Suppressor macrophage treated with lipopolysaccharide for 4 hours (primary cell): ENCODE measurements around the gene UBR4.

Source experiments
- DNase-seq: peaks from one replicate; pipeline ENCODE4 v3.0.0-alpha.2; 2020

Gene UBR4

GRCh38 chr1:19070197-19070651 is 139.8 kb downstream of the UBR4 start:
- DNase-seq, result no peak

DNA sequence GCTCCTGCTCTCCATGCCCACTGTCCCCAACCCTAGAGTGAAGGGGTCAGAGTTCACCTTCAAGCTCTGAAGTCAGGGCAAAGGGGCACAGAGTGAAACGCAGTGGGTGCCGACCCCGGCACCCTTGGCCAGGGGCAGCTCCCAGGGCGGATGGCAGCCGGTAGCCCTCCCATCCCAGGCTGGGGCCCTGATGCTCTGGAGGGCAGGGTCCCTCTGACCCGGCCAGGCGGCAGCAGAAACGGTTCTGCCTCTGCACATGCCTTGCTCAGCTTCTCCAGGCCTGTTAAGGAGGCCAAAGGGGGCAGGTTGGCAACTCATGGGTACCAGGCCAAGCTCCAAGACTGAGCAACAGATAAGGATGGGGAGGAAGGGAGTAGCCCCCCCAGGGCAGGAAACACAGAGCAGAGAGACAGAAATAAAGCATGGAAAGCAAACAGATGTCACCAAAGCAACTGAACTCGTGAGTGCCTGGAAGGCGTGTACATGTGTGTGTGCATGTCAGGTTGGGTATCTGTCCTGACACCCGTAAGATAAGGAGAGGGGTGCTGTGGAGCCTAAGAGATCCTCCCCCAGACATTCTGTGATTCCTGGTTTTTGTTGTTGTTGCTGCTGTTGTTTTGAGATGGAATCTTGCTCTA is 141.3 kb downstream of the UBR4 start:
- no peak for DNase-seq

DNA sequence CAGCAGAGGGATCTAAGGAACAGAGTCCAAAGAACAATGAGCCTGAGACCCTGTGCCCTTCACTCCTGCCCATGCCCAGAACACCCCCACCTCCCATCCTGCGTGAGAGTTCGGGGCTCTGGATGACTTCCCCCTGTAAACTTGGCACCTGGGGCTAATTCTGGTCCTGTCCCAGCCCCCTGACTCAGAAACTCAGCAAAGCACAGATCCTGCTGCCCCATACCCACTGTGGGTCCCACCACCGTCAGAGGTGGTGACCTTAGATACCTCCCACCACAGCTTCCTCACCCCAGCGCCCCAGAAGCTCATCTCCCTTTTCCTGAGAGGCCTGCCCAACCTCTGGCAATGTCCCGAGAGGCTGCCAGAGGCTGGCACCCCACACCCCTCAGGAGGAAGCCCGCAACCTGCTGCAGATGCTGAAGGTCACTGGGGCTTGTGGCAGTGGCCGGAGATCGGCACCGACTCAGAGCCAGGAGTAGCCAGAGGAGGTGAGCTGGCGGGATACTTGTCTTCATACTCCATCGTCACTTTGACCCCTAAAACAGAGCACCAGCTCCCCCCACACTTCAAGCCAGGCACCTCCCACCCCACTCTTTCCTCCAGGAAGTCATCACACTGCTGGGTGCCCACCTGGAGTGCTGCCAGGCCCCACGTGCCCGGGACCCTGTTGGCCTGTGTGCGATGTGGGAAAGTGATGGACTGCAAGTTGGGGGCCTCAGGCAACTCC is 142.0 kb downstream of the UBR4 start:
- DNase-seq, result no peak

DNA sequence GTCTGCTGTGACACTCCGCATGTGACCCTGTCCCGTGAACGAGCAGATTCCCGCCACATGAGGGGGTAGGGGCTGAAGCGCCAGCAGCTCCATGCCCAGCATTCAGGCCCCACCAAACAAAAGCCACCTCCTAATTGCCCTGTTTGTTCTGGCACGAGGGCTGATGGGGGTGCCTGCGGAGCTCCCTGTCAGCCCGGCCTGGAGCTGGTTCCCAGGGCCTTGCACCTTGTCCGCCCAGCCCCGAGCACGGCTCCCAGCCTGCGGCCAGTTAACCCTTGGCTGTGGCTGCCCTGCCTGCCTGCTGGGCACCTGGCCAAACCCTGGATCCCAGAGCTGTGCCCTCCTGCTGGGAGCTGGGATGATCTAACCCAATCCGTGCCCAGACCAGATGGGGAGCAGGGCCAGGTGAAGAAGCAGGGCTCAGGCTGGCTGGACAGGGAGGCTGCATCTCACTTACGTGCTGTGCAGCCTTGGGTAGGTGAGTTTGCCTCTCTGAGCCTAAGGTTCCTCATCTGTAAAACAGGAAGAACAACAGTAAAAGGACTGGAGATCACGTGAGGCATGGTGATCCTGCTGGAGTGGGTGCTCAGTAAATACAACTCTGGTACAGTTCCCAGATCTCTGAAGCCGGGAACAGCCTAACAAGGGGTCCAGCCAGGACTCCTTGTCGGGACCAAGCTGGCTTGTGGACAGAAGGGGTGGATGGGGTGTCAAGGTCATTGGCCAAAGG is 142.7 kb downstream of the UBR4 start:
- no peak for DNase-seq

- no peak for DNase-seq
These were observed 143.2 kb downstream of the UBR4 start for GRCh38 chr1:19066874-19067181.

- DNase-seq, result no peak
These were observed 143.7 kb downstream of the UBR4 start for GRCh38 chr1:19066248-19066873.

DNA sequence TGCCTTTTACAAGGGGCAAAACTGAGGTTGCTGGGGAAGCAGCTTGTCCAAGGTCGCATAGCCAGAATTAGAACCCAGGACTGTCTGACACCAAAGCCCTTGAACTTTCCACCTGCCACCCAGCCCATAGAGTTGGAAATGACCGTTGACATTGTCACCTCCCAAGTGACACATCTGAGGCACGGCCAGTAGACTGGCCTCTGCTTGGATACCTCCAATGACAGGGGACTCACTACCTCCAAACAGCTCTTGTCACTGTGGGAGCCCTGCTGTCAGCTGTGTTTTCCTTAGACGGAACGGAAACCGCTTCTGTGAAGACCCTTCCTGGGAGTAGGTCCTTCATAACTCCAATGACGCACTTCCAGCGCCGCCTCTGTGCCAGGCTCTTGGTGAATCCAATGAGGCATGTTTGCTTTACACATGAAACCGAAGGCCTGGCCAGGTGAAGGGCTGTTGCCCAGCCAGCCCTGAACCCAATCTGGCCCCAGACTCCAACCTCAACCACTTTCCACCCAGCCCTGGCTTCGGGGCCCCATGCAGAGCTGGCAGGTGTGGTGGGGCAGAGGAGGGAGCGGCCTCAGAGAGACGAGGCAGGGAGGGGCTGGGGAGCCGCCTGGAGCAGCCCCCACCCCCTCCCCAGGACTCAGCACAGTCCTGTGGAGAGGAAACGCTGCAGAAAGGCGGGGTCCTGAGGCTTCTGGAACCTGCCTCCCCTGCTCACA is 144.4 kb downstream of the UBR4 start:
- no peak for DNase-seq

DNA sequence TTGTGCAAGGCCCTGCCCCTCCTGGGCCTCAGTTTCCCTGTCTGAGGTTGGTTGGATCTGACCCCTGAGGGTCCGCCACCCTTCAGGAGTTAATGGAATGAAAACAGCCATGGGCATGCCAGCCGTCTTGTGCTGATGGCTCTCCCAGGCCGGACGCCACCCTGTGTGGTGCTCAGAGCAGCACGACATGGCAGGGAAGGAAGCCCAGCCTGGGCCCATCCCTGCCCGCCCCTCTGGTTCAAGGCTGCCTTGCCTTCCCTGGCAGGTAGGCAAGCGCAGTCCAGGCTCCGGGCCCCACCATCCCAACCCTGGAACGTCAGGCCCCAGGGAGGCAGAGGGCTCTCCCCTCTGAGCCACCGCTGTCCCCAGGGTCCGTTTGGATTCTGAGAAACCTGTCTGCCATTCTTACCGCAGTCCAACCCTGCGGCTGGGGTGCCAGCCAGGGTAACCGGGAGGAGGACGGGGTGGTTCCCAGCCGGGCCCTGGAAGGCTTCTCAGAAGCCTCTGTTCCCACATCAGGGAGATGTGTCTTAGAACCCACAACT is 145.1 kb downstream of the UBR4 start:
- DNase-seq, result no peak

- no peak for DNase-seq
These were observed 146.9 kb downstream of the UBR4 start for GRCh38 chr1:19063122-19063521.

GRCh38 chr1:19062258-19063029 is 147.6 kb downstream of the UBR4 start:
- no peak for DNase-seq

- no peak for DNase-seq
These were observed 148.3 kb downstream of the UBR4 start for GRCh38 chr1:19061798-19062197.

DNA sequence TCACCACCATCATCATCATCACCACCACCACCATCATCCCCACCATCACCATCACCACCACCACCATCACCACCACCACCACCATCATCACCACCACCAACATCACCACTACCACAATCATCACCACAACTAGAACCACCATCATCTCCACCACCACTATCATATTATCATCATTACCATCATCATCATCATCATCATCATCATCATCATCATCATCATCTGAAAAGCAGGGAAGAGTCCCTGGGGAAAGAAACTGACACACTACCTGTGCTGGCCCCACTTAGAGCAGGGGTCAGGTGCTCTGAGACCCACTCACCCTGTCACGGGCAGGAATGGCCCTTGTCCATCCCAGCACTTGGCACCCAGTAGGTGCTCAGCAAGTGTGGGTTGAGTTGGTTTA is 148.7 kb downstream of the UBR4 start:
- no peak for DNase-seq

DNA sequence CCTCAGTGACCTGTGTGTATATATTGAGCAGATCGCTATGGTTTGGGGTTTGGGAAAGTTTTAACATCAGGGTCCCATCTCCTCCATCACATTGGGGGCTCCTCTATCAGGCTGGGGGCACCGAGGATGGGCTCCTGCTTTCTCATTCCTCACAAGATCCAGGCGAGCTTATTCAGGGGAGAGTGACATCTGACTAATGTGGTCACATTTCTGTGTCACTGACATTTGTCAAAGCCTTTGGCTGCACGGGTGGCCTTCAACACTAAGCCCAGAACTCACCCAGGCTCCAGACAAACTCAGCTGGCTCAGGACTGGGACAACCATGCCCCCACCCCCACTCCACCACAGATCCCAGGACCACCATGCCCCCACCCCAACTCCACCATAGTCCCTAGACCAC is 150.3 kb downstream of the UBR4 start:
- no peak for DNase-seq

- DNase-seq, result no peak
These were observed 151.6 kb downstream of the UBR4 start for GRCh38 chr1:19058476-19058797.

DNA sequence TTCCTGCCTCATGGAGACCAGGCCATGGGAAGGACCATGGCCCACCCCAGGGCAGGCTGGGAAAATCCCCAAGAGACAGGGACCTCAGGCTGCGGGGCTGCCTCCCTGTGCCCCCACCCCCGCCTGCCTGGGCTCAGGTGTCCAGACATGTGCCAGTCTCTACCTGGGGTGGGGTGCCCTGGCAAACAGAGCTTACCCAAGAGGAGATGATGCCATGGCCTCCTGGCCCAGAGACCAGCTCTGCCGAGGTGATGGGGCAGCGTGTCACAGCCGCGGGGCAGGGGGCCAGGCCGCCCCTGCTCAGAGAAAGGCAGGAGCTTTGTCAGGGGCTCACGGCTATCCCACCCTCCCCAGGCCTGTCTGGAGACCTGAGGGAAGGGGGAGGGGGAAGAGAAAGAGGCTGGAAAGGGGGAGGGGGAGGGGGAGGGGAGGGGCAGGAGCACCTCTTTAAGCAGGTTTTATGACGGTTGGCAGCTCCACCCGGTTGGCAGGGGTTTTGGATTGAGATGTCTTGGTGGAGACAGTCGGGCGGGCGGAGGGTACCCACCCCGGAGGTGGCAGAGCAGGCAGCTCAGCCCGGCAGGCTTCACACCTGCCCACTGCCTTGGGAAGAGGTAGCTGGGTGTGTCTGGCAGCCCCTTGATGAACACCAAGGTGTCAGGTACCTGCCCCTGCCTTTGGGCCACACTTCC is 152.1 kb downstream of the UBR4 start:
- no peak for DNase-seq

GRCh38 chr1:19057182-19057779 is 152.8 kb downstream of the UBR4 start:
- no peak for DNase-seq

DNA sequence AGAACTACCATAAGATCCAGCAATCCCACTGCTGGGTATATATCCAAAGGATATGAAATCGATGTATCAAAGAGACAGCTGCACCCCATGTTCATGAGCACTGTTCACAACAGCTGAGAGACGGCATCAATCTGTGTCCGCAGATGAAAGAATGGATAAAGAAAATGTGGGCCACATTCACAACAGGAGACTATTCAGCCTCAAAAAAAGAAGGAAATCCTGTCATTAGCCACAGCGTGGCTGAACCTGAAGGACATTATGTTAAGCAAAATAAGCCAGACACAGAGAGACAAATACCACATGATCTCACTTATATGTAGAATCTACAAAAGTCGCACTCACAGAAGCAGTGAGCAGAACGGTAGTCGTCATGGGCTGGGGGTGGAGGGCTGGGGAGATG is 154.4 kb downstream of the UBR4 start:
- no peak for DNase-seq

DNA sequence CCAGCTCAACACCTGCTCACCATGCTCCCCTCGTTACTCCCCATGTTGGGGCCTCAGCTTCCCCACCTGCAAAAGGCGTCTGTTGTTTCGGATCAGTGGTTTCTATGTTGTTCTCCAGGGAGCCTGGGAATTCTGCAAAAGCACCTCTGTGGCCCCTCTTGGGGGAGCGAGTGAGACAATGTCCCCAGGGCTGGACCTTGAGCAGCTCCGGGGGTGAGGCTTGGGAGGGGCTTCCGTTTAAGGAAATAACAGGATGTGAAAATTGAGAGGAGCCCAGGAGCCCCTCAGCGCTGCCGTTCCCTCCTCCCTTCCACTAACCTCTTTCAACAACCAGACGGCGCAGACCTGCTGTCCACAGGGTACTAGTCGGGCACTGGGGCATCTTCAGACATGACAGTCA is 155.1 kb downstream of the UBR4 start:
- no peak for DNase-seq

DNA sequence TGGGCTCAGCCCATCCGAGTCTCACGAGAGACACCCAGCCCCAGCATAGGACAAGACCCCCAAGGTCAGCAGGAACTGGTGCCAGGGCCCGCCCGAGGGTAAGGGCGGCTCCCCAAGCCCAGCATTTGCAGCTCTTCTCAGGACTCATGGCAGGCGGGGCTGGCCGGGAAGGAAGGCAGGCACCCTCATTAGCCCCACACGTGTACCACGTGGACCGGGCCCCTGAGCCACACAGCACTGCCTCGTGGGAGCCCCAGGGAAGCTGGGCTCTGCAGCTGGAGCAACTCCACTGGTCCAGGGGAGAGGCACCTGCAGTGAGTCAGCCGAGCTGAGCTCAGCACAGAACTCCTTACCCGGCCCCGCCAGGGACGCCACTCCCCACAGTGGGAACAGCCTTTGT is 155.8 kb downstream of the UBR4 start:
- no peak for DNase-seq

DNA sequence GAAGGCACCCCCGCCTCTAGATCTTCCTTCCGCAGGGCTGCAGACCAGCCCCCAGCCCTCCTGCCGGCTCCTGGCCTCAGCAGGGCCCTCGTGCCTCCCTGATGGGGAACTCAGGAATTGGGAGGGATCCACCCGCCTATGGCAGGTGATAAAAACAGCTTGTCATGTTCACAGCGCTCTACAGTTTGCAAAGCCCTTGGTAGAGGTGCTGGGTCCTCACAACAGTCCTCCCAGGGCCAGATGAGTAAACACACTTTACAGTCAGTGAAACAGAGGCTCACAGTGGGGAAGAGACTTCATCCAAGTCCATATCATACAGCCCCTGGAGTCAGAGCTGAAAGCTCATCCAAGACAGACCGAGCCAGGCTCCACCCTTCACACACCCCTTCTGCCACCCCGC is 156.6 kb downstream of the UBR4 start:
- no peak for DNase-seq

- DNase-seq, result no peak
These were observed 160.3 kb downstream of the UBR4 start for GRCh38 chr1:19049798-19050197.
